ENCODE measurements around the gene FLCN. TPM values are rescaled to one million over a fixed set of nuclear protein-coding genes. Genes with fewer than 3 reads are reported as not detected.
"Not testable (repeated sequence)": the region's sequence is repeated elsewhere in the genome, so short reads cannot be mapped to it uniquely, and the experiment has no call there.

The FLCN gene
- total RNA-seq, 1 donor, result 33.9 TPM

GRCh38 chr17:17188586-17188985 lies 48.4 kb downstream of the FLCN start:
- DNase-seq (ENCODE audit: low read depth in 2 of 3, low spot score in 2 of 3), result no peak

DNA sequence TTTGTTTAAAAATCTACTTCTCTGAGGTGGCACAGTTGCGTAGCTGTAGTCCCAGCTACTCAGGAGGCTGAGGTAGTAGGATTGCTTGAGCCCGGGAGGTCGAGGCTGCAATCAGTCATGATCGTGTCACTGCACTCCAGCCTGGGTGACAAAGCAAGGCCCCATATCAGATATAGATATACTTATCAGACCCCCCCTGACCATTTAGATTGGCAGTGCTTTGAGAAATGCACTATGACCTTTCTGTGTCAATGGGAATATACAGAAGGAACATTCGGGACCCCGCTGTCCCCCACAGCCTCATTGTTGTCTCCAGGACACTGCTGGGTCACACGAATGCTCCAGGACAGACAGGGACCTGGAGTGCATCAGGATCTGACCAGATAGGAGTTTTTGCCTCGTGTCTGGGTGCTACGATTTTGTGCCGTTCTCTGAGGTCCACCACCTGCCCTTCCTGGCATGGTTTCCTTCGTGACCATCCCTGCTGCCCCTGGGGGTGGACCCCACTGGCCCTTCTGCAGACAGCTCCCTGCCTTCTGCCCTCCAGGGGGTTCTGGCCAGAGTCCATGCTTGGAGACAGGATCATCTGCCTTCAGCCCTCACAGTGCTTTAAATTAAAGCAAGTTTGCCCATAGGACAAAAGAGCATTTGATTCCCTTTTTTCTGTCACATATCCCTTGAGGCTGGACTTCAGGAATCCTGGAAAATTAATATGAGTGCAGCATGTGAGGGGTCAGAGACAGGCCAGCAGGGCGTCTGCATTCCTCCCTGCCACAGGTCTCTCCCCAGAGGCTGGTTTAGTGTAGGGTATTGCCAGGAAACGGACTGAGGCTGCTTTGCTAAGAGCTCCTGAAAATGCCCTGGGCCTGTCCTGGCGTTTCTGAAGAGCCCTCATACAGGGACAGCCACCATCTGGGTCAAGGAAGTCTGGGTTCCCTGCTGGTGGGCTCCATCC lies 50.1 kb downstream of the FLCN start:
- no peak for DNase-seq (ENCODE audit: low read depth in 2 of 3, low spot score in 2 of 3)

GRCh38 chr17:17186051-17186450 lies 50.9 kb downstream of the FLCN start:
- no peak for DNase-seq (ENCODE audit: low read depth in 2 of 3, low spot score in 2 of 3)

GRCh38 chr17:17184985-17185757 lies 51.8 kb downstream of the FLCN start:
- DNase-seq (ENCODE audit: low read depth in 2 of 3, low spot score in 2 of 3), result not testable (repeated sequence)

GRCh38 chr17:17183744-17184143 lies 53.2 kb downstream of the FLCN start:
- no peak for DNase-seq (ENCODE audit: low read depth in 2 of 3, low spot score in 2 of 3)

GRCh38 chr17:17182598-17183136 lies 54.3 kb downstream of the FLCN start:
- DNase-seq (ENCODE audit: low read depth in 2 of 3, low spot score in 2 of 3), result no peak

- DNase-seq (ENCODE audit: low read depth in 2 of 3, low spot score in 2 of 3), result no peak
These were observed 55.0 kb downstream of the FLCN start for GRCh38 chr17:17181666-17182597.

GRCh38 chr17:17180741-17181525 lies 56.0 kb downstream of the FLCN start:
- DNase-seq (ENCODE audit: low read depth in 2 of 3, low spot score in 2 of 3), result no peak

DNA sequence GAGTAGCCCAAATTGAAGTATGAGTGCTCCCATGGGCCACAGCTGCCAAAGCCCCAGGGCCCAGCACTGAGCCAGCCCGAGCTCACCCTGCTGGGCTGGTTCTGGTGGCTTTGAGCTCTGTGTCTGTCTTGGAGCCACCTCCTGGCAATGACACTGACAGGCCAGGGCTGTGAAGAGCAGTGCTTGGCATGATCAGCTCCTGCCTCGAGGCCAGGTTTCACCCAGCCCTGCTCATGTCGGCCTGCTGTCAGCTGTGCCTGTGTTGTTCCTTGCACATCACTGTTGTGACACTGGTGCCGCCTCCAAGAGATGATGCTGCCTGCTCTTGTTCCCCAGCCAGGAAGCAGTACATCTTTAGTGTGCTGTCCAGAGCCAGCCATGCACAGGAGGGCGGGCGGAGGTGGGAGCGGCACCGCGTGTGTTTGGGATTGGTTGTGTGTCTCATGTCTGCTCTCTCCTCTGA lies 56.8 kb downstream of the FLCN start:
- DNase-seq (ENCODE audit: low read depth in 2 of 3, low spot score in 2 of 3), result no peak

GRCh38 chr17:17179371-17179827 lies 57.6 kb downstream of the FLCN start:
- no peak for DNase-seq (ENCODE audit: low read depth in 2 of 3, low spot score in 2 of 3)

- DNase-seq (ENCODE audit: low read depth in 2 of 3, low spot score in 2 of 3), result no peak
These were observed 59.8 kb downstream of the FLCN start for GRCh38 chr17:17177176-17177575.

- no peak for DNase-seq (ENCODE audit: low read depth in 2 of 3, low spot score in 2 of 3)
These were observed 60.6 kb downstream of the FLCN start for GRCh38 chr17:17176341-17176740.

- DNase-seq (ENCODE audit: low read depth in 2 of 3, low spot score in 2 of 3), result no peak
These were observed 61.1 kb downstream of the FLCN start for GRCh38 chr17:17175917-17176316.

DNA sequence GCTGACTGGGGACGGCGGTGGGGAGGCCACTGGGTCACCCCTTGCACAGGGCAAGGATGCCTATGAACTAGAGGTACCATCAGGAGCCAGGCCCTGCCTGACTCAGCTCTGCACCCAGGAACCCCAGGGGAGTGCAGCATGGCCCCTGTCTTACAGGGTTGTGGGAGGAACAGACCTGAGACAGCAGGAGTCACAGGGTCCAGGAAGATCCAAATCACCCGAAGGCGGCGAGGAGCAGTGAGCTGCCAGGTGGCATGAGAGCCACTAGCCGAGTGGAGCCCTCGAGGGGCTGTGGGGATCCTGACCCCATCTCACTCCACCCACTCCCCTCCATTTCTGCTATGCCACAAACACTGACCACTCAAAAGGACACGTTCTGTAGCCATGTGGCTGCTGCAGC lies 61.6 kb downstream of the FLCN start:
- no peak for DNase-seq (ENCODE audit: low read depth in 2 of 3, low spot score in 2 of 3)

DNA sequence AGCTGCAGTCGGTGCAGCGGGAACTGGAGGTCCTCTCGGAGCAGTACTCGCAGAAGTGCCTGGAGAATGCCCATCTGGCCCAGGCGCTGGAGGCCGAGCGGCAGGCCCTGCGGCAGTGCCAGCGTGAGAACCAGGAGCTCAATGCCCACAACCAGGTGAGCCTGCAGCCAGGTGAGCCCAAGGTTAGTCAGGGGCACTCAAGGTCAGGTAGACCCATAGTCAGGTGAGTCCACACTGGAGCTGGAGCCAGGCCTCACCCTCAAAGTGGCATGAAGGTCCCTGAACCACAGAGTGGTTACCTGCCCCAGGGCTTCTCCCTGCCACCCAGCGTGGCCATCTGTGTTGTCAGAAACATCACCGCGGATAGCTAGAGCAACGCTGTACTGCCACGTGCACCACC lies 63.0 kb downstream of the FLCN start:
- no peak for DNase-seq (ENCODE audit: low read depth in 2 of 3, low spot score in 2 of 3)

GRCh38 chr17:17172990-17173389 lies 64.0 kb downstream of the FLCN start:
- no peak for DNase-seq (ENCODE audit: low read depth in 2 of 3, low spot score in 2 of 3)

- DNase-seq (ENCODE audit: low read depth in 2 of 3, low spot score in 2 of 3), result no peak
These were observed 64.7 kb downstream of the FLCN start for GRCh38 chr17:17172001-17172939.

- no peak for DNase-seq (ENCODE audit: low read depth in 2 of 3, low spot score in 2 of 3)
These were observed 65.8 kb downstream of the FLCN start for GRCh38 chr17:17171186-17171585.
